ENCODE results near the gene CLDN17. TPM values are rescaled to one million over a fixed set of nuclear protein-coding genes. Genes with fewer than 3 reads are reported as not detected.

Gene CLDN17
- total RNA-seq, 2 donors from 2014 or later = not detected

- 57 to 65% methylated on average over 16 of the region's 16 CpGs for WGBS, 2 donors
- no peak for ATAC-seq
Measured at GRCh38 chr21:30146558-30147282, 19.9 kb downstream of the CLDN17 start.

GRCh38 chr21:30138483-30138882 lies 28.1 kb downstream of the CLDN17 start:
- no peaks in the 10 kb centered on the region for H3K4me1 ChIP-seq
- H3K9me3 ChIP-seq = no peaks in the 10 kb centered on the region
- TF ChIP-seq POLR2A (IDR thresholded peaks at IDR 0.05) = no peak
- TF ChIP-seq CTCF (IDR thresholded peaks at IDR 0.05) = no peak
- DNase-seq (no peak), ATAC-seq (no peak)
- intact Hi-C loops (cut with DNase I) = no loop called here
- no peak overlapping the region for H3K27ac ChIP-seq
- no peaks in the 10 kb centered on the region for H3K27me3 ChIP-seq
- 52 to 58% methylated on average over 6 of the region's 6 CpGs for WGBS, 2 donors
- no peak overlapping the region for H3K4me3 ChIP-seq
- H3K36me3 ChIP-seq (replicated peaks in 1 of 2; ENCODE audit: insufficient read depth in 1 of 2, low read depth in 2 of 2) = no peaks in the 10 kb centered on the region

More at GRCh38 chr21:30146558-30147282, 19.9 kb downstream of the CLDN17 start:
- Histone ChIP-seq H3K36me3 (replicated peaks in 1 of 2; ENCODE audit: insufficient read depth in 1 of 2, low read depth in 2 of 2) (no peaks in the 10 kb centered on the region), H3K9me3 (no peaks in the 10 kb centered on the region), H3K4me3 (no peak overlapping the region), H3K4me1 (no peaks in the 10 kb centered on the region), H3K27me3 (no peaks in the 10 kb centered on the region), H3K27ac (no peak overlapping the region)
- no peak for TF ChIP-seq POLR2A (IDR thresholded peaks at IDR 0.05)
- TF ChIP-seq CTCF (IDR thresholded peaks at IDR 0.05) = no peak
- intact Hi-C loops (cut with DNase I) = no loop called here
- DNase-seq = no peak

- ATAC-seq (no peak), DNase-seq (no peak)
- H3K9me3 ChIP-seq = no peaks in the 10 kb centered on the region
- TF ChIP-seq CTCF (IDR thresholded peaks at IDR 0.05) (no peak), POLR2A (IDR thresholded peaks at IDR 0.05) (no peak)
- H3K36me3 ChIP-seq (replicated peaks in 1 of 2; ENCODE audit: insufficient read depth in 1 of 2, low read depth in 2 of 2) = no peaks in the 10 kb centered on the region
- H3K4me1 ChIP-seq = no peaks in the 10 kb centered on the region
- intact Hi-C loops (cut with DNase I) = no loop called here
- WGBS, 2 donors = 77 to 85% methylated on average over 11 to 18 of the region's 18 CpGs
- no peaks in the 10 kb centered on the region for H3K27me3 ChIP-seq
- no peak overlapping the region for H3K4me3 ChIP-seq
- no peak overlapping the region for H3K27ac ChIP-seq
Measured at GRCh38 chr21:30129246-30129645, 37.4 kb downstream of the CLDN17 start.

- no peaks in the 10 kb centered on the region for H3K27me3 ChIP-seq
- H3K4me1 ChIP-seq = no peaks in the 10 kb centered on the region
- H3K27ac ChIP-seq = no peak overlapping the region
- no peak overlapping the region for H3K4me3 ChIP-seq
- H3K36me3 ChIP-seq (replicated peaks in 1 of 2; ENCODE audit: insufficient read depth in 1 of 2, low read depth in 2 of 2) = no peaks in the 10 kb centered on the region
- ATAC-seq = no peak
- TF ChIP-seq CTCF (IDR thresholded peaks at IDR 0.05) (no peak), POLR2A (IDR thresholded peaks at IDR 0.05) (no peak)
- intact Hi-C loops (cut with DNase I) = no loop called here
- DNase-seq = no peak
- no peaks in the 10 kb centered on the region for H3K9me3 ChIP-seq
Measured at GRCh38 chr21:30126576-30126975, 40.0 kb downstream of the CLDN17 start.

- Histone ChIP-seq H3K27me3 (no peaks in the 10 kb centered on the region), H3K4me1 (no peaks in the 10 kb centered on the region), H3K27ac (no peak overlapping the region), H3K9me3 (no peaks in the 10 kb centered on the region), H3K4me3 (no peak overlapping the region), H3K36me3 (replicated peaks in 1 of 2; ENCODE audit: insufficient read depth in 1 of 2, low read depth in 2 of 2) (no peaks in the 10 kb centered on the region)
- ATAC-seq (no peak), DNase-seq (no peak)
- intact Hi-C loops (cut with DNase I) = no loop called here
- WGBS, 2 donors = 23 to 25% methylated on average over 2 of the region's 2 CpGs
- TF ChIP-seq POLR2A (IDR thresholded peaks at IDR 0.05) = no peak
- TF ChIP-seq CTCF (IDR thresholded peaks at IDR 0.05) = no peak
Measured at GRCh38 chr21:30117631-30118030, 49.0 kb downstream of the CLDN17 start.
